Measurements from ENCODE around the gene LRP1-AS.

Gene LRP1-AS

DNA sequence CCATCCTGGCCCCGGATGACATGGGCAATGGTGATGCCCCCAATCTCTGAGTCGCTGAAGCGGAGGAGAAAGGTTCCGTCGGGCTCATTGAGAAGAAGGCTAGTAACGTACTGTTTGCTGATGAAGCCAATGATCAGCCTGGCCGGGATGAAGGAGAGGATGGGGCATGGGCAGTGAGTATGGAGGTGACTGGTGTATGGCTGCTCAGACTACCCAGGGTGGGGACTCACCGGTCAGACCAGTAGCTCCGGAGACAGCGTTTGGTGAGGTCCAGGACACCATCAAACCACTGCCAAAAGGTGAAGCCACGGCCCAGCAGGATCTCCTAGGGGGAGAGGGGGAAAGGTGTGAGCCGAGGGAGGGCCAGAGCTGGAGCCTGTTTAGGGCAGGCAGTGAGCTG is 47.7 kb downstream of the LRP1-AS start:
- DNase-seq (ENCODE audit: low read depth), result no peak
- TF ChIP-seq, protein P1, sequence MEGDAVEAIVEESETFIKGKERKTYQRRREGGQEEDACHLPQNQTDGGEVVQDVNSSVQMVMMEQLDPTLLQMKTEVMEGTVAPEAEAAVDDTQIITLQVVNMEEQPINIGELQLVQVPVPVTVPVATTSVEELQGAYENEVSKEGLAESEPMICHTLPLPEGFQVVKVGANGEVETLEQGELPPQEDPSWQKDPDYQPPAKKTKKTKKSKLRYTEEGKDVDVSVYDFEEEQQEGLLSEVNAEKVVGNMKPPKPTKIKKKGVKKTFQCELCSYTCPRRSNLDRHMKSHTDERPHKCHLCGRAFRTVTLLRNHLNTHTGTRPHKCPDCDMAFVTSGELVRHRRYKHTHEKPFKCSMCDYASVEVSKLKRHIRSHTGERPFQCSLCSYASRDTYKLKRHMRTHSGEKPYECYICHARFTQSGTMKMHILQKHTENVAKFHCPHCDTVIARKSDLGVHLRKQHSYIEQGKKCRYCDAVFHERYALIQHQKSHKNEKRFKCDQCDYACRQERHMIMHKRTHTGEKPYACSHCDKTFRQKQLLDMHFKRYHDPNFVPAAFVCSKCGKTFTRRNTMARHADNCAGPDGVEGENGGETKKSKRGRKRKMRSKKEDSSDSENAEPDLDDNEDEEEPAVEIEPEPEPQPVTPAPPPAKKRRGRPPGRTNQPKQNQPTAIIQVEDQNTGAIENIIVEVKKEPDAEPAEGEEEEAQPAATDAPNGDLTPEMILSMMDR (IDR thresholded peaks at IDR 0.05; ENCODE audit: low read length, missing control alignments), result no peak
- no peak overlapping the region for H3K4me3 ChIP-seq (replicated peaks; ENCODE audit: low read depth, low read length)

DNA sequence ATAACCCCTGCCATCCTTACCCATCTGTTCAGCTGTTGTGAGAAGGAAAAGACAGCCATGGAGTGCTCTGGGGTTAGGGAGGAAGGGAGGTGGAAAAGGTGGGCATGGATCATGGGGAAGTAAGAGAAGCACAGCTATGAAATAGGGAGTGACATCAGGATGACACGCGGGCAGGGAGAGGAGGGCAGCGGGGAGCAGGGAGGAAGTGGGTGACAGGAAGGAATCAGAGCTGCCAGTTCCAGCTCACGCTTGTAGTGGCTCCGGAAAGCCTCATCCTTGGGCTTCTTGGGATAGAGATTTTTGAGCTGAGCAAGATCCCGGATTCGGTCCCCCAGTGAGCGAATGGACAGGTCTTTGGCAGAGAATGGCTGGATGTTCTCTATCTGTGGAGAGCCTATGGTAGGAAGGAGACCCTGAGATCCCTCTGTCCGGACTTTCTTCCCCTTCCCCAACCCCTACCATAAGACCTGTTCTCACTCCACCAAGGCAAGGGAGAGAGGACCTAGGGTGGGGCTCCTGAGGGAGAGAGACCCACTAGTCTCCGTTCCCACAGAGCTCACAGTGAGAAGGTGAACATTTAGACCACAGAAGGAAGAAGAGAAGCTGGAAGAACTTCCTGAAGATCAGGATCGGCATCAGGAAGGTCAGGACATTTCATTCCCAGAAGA is 48.2 kb downstream of the LRP1-AS start:
- TF ChIP-seq, protein P1 (IDR thresholded peaks at IDR 0.05; ENCODE audit: low read length, missing control alignments), result no peak
- no peak overlapping the region for H3K4me3 ChIP-seq (replicated peaks; ENCODE audit: low read depth, low read length)
- DNase-seq (ENCODE audit: low read depth), result no peak

DNA sequence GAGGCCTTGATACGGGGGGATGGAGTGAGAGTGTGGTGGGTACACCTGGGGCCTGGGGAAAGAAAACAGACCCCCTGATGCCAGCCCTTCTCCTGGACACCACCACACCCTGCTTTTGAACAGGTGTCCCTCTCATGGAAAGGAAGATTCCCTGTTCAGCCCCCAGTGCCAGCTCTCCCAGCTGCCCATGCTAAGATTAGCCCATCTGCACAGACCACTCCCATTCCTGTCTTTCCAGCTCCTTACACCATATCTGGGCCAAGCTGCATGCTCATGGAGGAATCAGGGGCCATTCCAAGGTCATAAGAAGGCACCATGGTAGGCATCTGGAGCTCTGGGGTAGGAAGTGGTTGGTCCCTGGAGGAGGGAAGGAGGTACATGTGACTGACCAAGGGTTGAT is 48.9 kb downstream of the LRP1-AS start:
- no peak overlapping the region for H3K4me3 ChIP-seq (replicated peaks; ENCODE audit: low read depth, low read length)
- TF ChIP-seq, protein P1 (IDR thresholded peaks at IDR 0.05; ENCODE audit: low read length, missing control alignments), result no peak
- no peak for DNase-seq (ENCODE audit: low read depth)

DNA sequence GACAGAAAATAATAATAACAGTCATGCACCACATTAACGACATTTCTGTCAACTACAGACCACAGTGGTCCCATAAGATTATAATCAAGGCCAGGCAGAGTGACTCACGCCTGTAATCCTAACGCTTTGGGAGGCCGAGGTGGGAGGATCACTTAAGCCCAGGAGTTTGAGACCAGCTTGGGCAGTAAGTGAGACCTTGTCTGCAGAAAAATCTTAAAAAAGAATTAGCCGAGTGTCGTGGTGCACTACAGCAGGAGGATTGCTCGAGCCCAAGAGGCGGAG is 49.9 kb downstream of the LRP1-AS start:
- no peak overlapping the region for H3K4me3 ChIP-seq (replicated peaks; ENCODE audit: low read depth, low read length)
- no peak for DNase-seq (ENCODE audit: low read depth)
- TF ChIP-seq, protein P1 (IDR thresholded peaks at IDR 0.05; ENCODE audit: low read length, missing control alignments), result no peak

DNA sequence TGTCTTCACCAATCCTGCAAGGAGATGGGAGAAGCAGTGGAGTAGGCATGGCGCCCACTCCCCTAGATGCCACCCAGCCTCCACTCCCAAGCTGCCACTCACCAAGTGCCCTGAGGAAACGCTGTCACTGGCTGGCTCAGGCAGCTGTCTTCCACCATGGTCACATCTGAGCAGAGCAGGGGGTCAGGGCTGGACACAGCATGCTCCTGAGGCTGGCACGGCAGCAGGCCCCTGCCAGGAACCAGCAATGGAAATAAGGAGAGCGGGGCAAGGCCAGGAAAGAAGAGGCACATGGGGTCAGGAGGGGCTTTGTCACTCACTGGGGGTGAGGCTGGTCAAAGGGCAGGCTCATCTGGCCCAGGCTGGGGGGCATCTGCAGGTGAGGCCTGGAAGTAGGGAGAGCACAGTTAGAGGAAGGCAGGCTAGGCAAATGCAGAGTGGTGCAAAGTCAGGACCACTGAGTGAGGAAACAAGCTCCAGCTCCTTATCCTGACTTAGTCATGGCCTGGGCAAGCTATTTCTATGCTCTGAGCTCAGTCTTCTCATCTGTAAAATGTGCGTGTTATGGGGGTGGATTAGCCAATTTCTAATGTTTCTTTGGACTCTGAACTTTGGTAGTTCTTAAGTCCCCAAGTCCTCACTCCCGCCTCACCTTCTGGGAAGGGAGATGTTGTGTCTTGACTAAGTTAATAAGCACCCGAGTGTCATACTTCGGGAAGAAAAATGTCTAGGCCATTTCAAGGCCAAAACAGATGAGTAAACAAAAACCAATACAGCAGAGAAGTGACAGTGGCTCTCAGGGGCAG is 50.5 kb downstream of the LRP1-AS start:
- TF ChIP-seq, protein P1 (IDR thresholded peaks at IDR 0.05; ENCODE audit: low read length, missing control alignments), result no peak
- H3K4me3 ChIP-seq (replicated peaks; ENCODE audit: low read depth, low read length), result no peak overlapping the region
- no peak for DNase-seq (ENCODE audit: low read depth)

DNA sequence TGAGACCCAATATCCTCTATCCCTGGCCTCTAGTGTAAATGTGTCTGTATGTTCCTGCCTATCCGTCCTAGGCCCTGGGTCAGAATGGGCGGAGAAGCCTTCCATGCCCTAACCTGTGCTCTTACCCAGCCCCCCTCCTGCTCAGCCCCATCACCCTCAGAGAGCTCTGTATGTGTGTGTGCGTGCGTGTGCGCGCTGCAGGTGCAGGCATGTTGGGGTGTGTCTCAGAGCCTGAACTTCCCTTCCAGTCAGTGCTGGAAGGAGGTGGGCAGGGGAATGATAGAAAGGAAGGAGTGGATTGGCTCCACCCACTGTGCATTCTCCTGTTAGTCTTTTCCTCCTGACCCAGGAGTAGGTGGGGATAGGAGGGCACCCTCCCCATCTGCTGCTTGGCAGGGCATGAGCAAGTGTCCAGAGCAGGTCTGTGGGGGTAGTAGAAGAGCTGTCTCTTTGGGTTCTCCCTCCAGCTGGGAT is 51.3 kb downstream of the LRP1-AS start:
- DNase-seq (ENCODE audit: low read depth), result no peak

More for the DNA sequence above, 51.3 kb downstream of the LRP1-AS start:
- H3K4me3 ChIP-seq (replicated peaks; ENCODE audit: low read depth, low read length), result no peak overlapping the region
- TF ChIP-seq, protein P1 (IDR thresholded peaks at IDR 0.05; ENCODE audit: low read length, missing control alignments), result no peak

All from fibroblast of pulmonary artery (primary cell).